ENCODE measurements around the gene RNF150. TPM values are rescaled to one million over a fixed set of nuclear protein-coding genes. Genes with fewer than 3 reads are reported as not detected.

The RNF150 gene
- total RNA-seq, 1 experiment from 2014 or later = 4.4 TPM

DNA sequence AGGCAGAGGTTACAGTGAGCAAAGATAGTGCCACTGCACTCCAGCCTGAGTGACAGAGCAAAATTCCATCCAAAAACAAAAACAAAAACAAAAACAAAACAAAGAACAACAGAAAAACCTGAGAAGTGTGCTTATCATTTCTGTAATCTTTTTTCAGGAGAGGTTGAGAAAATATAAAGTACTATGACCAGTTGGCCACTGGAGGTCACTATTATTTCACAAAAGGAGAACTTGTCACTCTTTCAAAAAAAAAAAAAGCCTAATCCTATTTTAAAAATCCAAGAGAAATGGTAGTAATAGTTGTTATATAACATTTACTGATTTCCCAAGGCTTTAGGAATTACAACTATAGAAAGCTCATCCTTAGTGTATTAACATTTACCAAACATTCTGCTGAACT lies 24.9 kb upstream of the RNF150 start:
- Mint-ChIP-seq H3K4me3 (no peak overlapping the region), H3K27ac (no peak overlapping the region), H3K27me3 (ENCODE audit: low read depth) (peaks cover 2% of the 10 kb centered on the region), H3K9me3 (peaks cover 16 to 17% of the 10 kb centered on the region in 2 experiments), H3K36me3 (ENCODE audit: insufficient read depth in 1 of 3, low read depth in 3 of 3) (peaks cover 0 to 8% (median 3%) of the 10 kb centered on the region in 3 experiments; a peak in 4 of 7 replicates), H3K4me1 (no peaks in the 10 kb centered on the region)
- H3K27me3 ChIP-seq (ENCODE audit: insufficient read depth, low read length) = no peaks in the 10 kb centered on the region
- no peak overlapping the region for H2BK20ac ChIP-seq (ENCODE audit: low read depth, low read length, poor library complexity, severe bottlenecking)
- H3K27ac ChIP-seq (ENCODE audit: insufficient read length, low read depth, low read length) = no peak overlapping the region
- no peak overlapping the region for H2BK15ac ChIP-seq (ENCODE audit: low read depth, low read length)
- H2BK5ac ChIP-seq (ENCODE audit: insufficient read length, low read length) = no peak overlapping the region
- DNase-seq = no peak
- H2BK120ac ChIP-seq (ENCODE audit: low read depth, low read length, poor library complexity, severe bottlenecking) = no peak overlapping the region
- no peak overlapping the region for H3K14ac ChIP-seq (ENCODE audit: insufficient read depth, low read length)
- no peak overlapping the region for H2BK12ac ChIP-seq (ENCODE audit: insufficient read length, low read depth, low read length)
- no peak overlapping the region for H4K8ac ChIP-seq (replicated peaks; ENCODE audit: insufficient read length, low read depth, low read length)
- H3K56ac ChIP-seq (ENCODE audit: insufficient read length, low read depth, low read length) = no peak overlapping the region
- H4K91ac ChIP-seq (ENCODE audit: insufficient read length, low read depth, low read length) = no peak overlapping the region
- H3K9ac ChIP-seq (ENCODE audit: extremely low read depth, insufficient read length, low read length) = no peak overlapping the region
- H3K23me2 ChIP-seq (ENCODE audit: insufficient read length, low read depth, low read length, poor library complexity, severe bottlenecking) = no peaks in the 10 kb centered on the region
- H4K5ac ChIP-seq (ENCODE audit: insufficient read length, low read depth, low read length) = no peak overlapping the region
- no peaks in the 10 kb centered on the region for H4K20me1 ChIP-seq (ENCODE audit: control insufficient read depth, insufficient read depth, insufficient read length)
- H3K4me2 ChIP-seq (ENCODE audit: insufficient read depth, insufficient read length, low read length) = no peak overlapping the region
- H3T11ph ChIP-seq (ENCODE audit: low read length) = no peak overlapping the region
- peak; percentile 73 for TF ChIP-seq CTCF (conservative IDR thresholded peaks at IDR 0.05)
- H3K79me1 ChIP-seq (ENCODE audit: insufficient read depth, low read depth, low read length, poor library complexity, severe bottlenecking) = no peaks in the 10 kb centered on the region
- H3K23ac ChIP-seq (ENCODE audit: insufficient read length, low read depth, low read length) = no peak overlapping the region
- H3K4me1 ChIP-seq (ENCODE audit: insufficient read depth, low read length) = no peaks in the 10 kb centered on the region
- no peak overlapping the region for H3K4ac ChIP-seq (ENCODE audit: low read depth, low read length)
- no peak overlapping the region for H2AFZ ChIP-seq (ENCODE audit: low read length)
- no peak overlapping the region for H2AK5ac ChIP-seq (ENCODE audit: insufficient read length, low read length)
- no peaks in the 10 kb centered on the region for H3K79me2 ChIP-seq (ENCODE audit: insufficient read depth, low read length)
- no peak overlapping the region for H3K18ac ChIP-seq (ENCODE audit: insufficient read length, low read depth, low read length)
- no peaks in the 10 kb centered on the region for H3K9me3 ChIP-seq (ENCODE audit: control insufficient read depth, low read depth, low read length)
